H1 (cell line): Measurements from ENCODE around the gene TLE1. TPM values are rescaled to one million over a fixed set of nuclear protein-coding genes. Genes with fewer than 3 reads are reported as not detected.

Experiments used
- GABPA ChIP-seq: IDR thresholded peaks from 2 replicates; pipeline ENCODE4 v1.6.1; 2011; ENCODE audit warnings: mild to moderate bottlenecking, low read length, moderate library complexity, borderline replicate concordance; ENCODE audit not compliant: insufficient read depth
- PHF8 ChIP-seq: fragments of 200-600 bp; sonication (generic); conservative IDR thresholded peaks from 2 replicates; pipeline ENCODE4 v1.7.1; 2012; ENCODE audit warnings: low read depth, mild to moderate bottlenecking, inconsistent platforms, low read length, moderate library complexity
- RNF2 ChIP-seq: fragments of 200-900, 300-1000 bp; sonication (generic); IDR thresholded peaks from 2 replicates; pipeline ENCODE4 v1.7.1; 2016; ENCODE audit warnings: borderline replicate concordance, low read depth, mild to moderate bottlenecking, antibody characterized with exemption, low read length; ENCODE audit not compliant: poor library complexity, severe bottlenecking; ENCODE audit errors: missing control alignments
- polyA plus RNA-seq, 7 experiments: library from polyadenylated mRNA; depleted of rRNA in 3 of 7; stranded (reverse) in 5 of 7; unstranded in 2 of 7; fragments of >200 nt in 5 of 7; fragments of 200-250 nt in 2 of 7; gene quantifications; 1 replicate in 5 of 7; 2 replicates in 1 of 7; 4 replicates in 1 of 7; pipeline versions ENCODE4 v1.2.1 to v1.2.3, GENCODE V29; 2011 to 2013; ENCODE audit warnings: missing spikeins in 2 of 7, mixed read lengths in 2 of 7
- total RNA-seq: library from RNA; stranded (reverse); fragmentation: NEBNext Ultra II Directional; extraction: Animal tissue kit (Norgen Biotek cat#: 25700); gene quantifications from 2 replicates; pipeline ENCODE4 v1.2.1, GENCODE V29; 2021

Gene TLE1
- total and polyA plus RNA-seq, 2 of the 8 experiments (the other 6 are each of a cell fraction or from before 2014, with no cell fraction given), result 81.8 to 91.6 TPM

DNA sequence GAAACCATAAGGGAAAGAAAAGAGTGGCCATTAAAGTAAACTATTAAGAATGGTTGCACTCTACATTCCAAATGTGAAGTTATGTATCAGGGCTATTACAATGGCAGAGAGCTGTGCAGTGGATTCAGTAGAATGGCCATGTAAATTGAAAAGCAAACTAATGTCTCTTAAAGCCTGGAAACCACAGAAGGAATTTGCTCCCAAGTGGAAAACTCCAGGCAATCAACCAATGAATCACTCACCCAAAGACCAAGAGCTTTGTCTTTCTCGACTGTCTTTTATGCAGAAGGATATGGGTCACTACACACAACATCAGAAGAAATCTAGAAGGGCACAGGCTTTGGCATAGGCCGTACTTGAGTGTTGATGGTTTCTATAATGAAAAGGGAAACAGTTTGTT is 114.9 kb downstream of the TLE1 start (continued):
- TF ChIP-seq RNF2, result no peak
- no peak for TF ChIP-seq PHF8
- TF ChIP-seq GABPA, result no peak
